Epithelial cell of prostate (primary cell): ENCODE results near the gene TMEM87A.

Source experiments
- DNase-seq: peaks from one replicate; pipeline ENCODE4 v3.0.0-alpha.2; 2011; ENCODE audit warnings: low read depth, low spot score
- H3K27ac ChIP-seq: fragments of 450-650 bp; 2 replicates; pipeline ENCODE4 v1.5.1; 2017; ENCODE audit warnings: mild to moderate bottlenecking

The TMEM87A gene

GRCh38 chr15:42171122-42171521 is 102.1 kb downstream of the TMEM87A start:
- H3K27ac ChIP-seq = no peak overlapping the region
- DNase-seq = no peak

GRCh38 chr15:42166225-42166940 is 106.8 kb downstream of the TMEM87A start:
- H3K27ac ChIP-seq = no peak overlapping the region
- DNase-seq = no peak

GRCh38 chr15:42165106-42165505 is 108.1 kb downstream of the TMEM87A start:
- DNase-seq = no peak
- H3K27ac ChIP-seq = no peak overlapping the region

GRCh38 chr15:42163947-42164550 is 109.2 kb downstream of the TMEM87A start:
- no peak overlapping the region for H3K27ac ChIP-seq
- no peak for DNase-seq

- no peak overlapping the region for H3K27ac ChIP-seq
- no peak for DNase-seq
Measured at GRCh38 chr15:42163291-42163690, 109.9 kb downstream of the TMEM87A start.
